Measurements from ENCODE around the gene IFRD1.
A peak's percentile ranks its signal among the peaks of the same experiment; 100 is the strongest.
"Not testable (repeated sequence)": the region's sequence is repeated elsewhere in the genome, so short reads cannot be mapped to it uniquely, and the experiment has no call there.

Gene IFRD1

DNA sequence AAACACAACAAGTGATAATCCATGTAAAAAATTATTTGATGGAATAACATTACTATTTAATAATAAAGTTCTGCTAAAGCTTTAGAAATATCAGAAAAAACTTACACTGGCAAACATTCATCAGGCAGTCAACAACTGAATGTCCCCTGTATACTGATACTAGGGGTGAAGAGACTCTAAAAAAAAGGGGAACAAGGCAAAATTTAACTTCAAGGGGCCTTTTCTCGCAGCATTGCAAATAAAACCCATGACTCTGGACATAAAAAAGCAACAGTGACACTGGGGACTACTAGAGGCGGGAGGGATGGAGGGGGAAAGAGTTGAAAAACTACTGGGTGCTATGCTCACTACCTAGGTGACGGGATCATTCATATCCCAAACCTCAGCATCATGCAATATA, 5.8 kb upstream of the IFRD1 start:
- DNase-seq: no peak

DNA sequence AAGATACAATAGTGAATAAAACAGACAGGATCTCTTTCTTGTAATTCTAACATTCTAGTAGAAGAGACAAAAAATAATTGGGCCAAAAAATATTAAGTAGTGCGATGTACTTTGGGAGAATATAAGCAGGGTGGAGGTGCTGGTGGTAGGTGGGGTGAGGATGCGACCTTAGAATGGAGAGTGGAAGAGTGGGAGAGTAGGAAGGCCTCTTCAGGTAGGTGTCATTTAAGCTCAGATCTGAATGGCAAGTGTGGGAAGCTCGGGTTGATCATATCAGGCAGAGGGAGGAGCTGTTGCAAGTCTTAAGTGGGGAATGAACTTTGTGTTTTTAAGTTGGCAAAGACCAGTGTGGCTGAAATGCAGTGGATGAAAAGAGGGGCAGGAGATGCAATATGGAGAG, 3.8 kb upstream of the IFRD1 start:
- DNase-seq: no peak

DNA sequence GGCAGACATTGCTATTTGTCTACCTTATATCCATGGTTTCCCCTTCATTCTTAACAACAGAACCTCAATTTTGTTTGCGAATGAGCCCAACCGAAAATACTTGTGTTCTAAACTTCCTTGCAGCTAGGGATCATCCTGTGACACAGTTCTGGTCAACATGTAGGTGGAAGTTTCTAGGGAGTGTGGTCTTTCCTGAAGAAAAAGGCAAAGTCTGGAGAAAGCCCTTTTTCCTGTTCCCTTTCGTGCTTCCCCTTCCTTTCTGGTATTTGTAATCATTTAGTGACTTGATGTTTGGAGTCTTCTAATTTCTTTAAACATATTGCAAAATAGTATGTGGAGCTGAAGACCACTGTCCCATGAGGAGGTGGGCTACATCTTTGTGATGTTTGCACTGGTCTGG, 2.9 kb upstream of the IFRD1 start:
- no peak for DNase-seq

DNA sequence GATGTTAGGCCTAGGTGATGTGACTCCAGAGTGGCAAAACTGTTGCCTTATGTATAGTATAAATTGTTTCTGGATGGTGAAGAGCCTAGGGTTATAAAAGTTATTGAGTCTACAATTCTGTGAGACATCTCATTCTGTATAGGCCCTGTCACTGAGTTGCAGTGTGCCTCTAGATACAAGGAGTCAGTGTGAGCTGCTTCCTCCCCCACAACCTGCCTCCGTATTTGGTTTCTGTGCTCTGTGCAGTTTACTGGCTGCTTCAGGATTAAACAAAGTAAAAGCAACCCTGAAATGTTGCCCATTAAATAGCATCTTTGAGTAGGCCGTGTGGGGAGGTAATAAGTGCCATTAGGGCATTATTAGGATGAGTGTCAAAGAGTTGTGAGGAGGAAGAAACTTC, 1.9 kb upstream of the IFRD1 start:
- no peak for DNase-seq

DNA sequence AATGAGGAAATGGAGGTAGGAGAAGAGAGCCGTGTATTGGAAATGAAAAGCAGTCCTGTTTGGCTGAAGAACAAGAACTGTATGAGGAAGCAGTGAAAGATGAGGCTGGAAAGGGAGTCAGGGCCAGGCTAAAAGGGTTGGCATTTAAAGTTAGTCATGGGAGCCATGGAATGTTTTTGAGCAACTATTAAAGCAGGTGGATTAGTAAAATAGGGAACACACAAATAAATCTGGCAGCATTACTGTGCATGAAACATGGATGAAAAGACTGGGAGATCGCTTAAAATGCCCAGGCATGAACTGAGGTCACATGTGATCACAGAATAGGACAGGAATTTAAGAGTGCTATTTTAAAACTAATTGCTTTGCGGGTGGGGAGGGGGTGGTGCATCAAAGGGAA, 1.4 kb upstream of the IFRD1 start:
- DNase-seq: no peak

DNA sequence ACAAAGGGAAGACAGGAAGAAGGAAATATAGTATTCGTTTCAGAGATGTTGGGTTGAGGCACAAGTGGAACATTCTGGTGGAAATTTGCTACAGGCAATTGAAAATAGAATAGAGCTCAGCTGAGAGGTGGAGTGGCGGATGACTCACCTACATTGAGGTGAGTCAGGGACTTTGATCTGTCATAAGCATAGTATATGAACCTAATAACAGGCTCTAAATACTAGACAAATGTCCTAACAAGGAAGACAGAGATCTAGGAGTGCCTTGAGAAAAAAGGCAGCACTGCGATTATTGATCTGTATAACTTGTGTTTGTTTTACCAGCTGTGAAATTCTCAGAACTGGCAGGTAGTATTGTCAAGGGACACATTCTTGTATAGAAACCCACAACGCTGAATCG, 907 bp upstream of the IFRD1 start:
- peak; percentile 31 for DNase-seq

DNA sequence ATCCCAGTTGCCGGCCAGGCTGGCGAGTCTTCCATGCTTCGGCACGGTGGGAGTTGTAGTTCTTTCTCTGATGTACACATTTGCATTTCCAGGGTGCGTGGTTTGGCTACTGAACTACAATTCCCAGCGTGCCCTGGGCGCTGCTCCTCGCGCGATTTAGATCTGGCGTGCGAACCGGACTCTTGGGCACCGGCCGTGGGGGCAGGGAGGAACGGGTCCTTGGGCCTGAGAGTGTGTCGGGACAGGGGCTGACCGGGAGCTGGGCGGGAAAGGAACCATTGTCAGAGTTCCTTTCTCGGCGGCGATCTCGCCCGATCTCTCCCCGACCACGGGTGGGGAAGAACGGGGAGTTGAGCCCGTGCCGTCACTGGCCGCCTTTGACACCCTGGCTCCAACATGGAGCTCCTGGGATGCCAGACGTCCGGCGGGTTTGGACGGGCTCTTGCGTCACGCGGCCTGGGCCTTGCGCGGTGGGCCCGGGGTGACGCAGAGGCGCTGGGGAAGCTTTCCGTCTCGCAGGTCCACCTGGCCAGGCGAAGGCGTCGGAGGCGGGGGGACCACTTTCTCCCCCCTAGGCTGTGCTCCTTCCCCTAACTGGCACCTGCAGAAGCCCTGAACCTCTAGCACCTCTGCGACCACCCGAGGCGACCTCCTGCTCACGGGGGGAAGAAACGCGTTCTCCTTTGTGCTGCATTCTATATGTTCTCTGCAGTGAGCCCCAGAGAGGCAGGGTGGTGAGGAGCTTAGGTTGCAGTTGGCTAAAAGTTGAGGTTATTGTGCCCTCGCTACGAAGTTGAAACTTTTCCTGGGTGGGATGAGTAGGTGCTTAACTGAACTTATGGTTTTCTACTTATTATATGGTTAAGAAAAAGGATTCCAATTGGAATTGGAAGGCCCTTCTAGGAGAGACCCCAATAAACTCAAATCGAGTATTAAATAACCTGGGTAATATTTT, 824 bp downstream of the IFRD1 start:
- peak; percentile 93 for DNase-seq

DNA sequence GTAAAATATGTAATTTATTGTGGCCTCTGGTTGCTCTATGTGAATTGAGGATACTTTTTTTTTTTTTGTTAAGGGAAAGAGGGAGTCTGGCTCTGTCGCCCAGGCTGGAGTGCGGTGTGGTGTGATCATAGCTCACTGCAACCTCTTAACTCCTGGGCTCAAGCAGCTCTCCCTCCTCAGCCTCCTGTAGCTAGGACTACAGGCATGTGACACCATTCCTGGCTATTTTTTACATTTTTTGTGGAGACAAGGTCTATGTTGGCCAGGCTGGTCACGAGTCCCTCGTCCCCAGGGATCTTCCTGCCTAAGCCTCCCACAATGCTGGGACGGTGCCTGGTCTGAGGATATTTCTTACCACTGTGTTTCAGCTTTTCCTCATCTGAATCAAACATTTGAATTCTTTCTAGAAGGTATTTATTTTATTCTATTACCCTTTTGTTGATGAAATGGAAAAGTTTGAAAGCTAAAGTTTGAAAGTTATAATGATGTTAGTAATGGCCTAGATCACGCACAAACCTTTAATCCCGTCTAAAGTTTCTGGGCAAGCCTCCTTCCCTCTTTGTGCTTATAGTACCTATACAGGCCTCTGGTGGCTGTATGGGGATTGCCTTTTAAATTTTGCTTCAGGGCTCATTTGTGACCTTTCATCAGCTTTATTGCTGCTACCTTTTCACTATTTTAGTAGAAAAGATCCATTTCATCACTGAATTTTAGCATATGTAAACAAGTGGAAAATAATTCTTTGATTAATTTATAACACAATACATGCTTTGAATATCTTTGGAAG, 2.0 kb downstream of the IFRD1 start:
- no peak for DNase-seq

DNA sequence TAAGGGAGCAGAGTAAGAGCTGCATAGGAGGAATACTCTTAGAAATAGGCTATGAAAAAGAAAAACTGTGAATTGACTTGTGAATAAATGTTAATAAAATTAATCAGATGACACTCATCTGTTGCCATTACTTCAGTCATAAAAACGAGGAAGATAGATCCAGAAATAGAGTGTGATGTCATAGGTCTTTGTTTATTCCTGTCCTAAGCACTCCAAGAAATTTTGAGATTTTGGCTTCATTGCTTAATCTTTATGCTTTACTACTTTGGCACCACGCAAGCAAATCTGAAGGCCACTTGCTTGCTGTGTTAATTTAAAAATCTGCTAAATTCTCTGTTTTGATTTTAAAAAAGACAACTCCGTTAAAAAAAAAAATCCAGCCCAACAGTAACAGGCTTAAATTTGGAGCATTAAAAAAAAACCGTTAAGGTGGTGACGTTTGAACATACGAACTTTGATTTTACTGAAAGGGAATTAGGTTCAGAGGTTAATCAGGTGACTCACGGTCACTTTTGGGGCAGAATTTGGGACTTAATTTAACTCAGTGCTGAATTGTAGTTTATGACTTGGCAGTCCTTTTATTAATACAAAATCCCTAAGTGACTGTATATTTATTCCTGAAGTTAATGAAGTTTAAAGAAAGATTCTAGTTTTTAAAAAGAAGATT, 3.4 kb downstream of the IFRD1 start:
- DNase-seq: no peak

DNA sequence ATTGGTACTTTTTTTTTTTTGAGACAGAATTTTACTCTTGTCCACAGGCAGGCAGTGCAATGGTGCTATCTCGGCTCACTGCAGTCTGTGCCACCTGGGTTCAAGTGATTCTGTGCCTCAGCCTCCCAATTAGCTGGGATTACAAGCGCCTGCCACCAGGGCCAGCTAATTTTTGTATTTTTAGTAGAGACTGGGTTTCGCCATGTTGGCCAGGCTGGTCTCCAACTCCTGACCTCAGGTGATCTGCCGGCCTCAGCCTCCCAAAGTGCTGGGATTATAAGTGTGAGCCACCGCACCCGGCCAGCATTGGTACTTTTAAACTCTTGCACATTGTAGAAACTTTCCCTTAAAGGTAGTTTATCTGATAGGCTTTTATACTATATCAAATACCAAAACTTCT, 3.9 kb downstream of the IFRD1 start:
- not testable (repeated sequence) for DNase-seq

DNA sequence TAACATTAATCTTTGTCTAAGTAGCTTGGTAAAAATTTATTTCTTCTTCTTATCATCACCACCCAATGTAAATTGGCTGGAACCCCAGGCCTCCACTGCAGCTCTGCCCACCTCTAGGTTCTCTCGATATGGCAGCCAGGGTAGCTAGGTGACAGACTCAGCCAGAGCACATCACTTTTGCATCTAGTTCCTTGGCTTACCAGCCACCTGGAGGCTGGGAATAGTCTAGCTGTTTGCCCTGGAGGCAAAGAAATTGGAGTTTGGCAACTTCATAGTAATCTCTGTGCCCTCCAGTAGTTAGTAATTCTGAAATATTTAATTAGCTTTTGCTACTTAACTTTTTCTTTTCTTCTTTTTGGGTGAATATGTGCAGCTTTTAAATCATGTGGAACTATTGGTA, 9.4 kb downstream of the IFRD1 start:
- no peak for DNase-seq

DNA sequence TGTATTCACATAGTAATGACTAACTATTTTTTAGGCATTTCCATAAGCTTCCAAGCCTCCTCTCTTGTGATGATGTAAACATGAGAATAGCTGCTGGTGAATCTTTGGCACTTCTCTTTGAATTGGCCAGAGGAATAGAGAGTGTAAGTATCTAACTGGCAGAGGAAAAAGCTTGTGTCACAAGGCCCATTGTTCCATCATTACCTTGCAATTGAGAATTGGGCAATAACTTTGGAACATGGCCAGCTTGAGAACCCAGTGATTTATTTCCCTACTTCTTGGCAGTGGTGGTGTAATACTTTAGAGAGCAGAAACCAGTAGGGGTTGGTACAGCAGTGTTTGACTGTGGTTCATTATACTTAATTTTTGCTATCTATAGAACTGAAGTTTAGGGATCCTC, 12.0 kb downstream of the IFRD1 start:
- DNase-seq: no peak

DNA sequence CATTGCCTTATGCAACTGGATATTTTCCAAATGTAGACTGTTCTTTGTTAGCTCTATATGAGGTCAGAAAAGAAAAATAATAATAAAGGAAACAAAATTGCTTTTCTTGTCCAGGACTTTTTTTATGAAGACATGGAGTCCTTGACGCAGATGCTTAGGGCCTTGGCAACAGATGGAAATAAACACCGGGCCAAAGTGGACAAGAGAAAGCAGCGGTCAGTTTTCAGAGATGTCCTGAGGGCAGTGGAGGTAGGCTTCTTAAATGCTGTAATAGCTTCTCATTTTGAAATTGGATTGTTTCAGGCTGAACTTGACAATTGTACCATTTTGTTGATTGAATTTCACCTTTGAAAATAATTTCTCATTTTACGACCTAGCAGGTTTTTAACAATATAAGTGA, 17.6 kb downstream of the IFRD1 start:
- no peak for DNase-seq

DNA sequence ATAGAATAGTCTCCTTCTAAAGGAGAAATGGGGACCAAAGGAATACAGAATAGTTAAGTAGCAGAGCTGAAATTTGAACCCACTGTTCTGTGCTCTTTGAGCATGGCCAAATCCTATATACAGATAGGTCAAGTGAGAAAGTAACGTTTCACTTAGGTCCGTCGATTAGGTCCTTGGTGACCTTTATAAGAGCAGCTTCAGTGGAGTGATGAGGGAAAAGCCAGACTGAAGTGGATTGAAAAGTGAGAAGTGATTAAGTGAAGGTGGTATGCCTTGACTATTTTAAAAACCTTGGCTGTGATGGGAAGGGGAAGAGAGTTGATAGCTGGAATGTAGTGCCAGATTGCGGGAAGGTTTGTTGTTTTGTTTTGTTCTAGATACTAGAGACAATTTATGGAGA, 19.9 kb downstream of the IFRD1 start:
- DNase-seq: no peak

DNA sequence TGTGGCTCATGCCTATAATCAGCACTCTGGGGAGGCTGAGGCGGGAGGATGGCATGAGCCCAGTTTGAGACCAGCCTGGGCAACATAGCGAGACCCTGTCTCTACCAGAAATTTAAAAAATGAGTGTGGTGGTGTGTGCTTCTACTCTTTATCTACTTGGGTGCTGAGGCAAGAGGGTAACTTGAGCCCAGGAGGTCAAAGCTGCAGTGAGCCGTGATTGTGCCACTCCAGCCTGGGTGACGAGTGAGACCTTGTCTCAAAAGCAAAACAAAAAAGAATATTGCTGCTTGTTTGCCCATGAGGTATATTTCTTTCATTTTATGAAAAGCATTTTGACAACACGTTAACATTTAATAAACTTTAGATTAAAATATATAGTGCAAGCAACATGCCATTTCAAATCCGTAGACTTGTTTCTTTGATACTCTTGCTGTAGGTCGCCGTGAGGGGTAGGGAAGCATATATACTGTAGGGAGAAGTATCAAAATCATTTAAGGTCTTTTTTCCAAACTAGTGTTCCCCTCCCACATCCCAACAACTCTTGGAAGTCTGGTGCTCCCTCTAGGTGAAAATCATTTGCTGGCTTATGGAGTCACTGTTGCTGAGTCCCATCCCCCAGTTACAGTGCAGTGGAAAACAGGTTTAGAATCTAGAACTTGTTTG, 26.3 kb downstream of the IFRD1 start:
- DNase-seq: no peak

DNA sequence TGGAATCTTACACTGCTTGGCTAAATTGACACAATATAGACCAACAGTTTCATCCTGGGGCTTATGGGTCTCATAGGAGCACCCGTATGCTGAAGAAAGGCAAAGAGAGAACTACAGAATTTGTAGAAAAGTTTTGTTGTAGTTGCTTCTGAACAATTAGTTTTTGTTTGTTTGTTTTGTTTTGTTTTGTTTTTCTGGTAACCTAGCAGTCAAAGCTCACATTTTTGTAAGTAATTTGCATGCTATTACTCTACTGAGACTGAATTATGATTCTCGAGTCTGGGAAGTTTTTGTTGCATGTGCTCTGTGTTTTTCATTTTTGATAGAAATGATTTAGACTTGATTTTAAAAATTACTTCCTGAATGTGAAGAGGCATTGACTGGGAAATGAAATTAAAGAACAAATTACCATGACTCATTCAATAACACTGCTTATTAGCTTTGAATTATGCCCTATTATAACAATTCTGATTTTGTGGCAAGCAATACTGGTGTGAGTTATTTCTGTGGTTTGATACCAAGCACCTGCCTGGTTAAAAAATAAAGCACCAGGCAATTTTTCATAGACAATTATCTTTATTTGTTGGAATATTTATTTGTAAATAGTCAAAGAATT, 31.0 kb downstream of the IFRD1 start:
- DNase-seq: no peak

DNA sequence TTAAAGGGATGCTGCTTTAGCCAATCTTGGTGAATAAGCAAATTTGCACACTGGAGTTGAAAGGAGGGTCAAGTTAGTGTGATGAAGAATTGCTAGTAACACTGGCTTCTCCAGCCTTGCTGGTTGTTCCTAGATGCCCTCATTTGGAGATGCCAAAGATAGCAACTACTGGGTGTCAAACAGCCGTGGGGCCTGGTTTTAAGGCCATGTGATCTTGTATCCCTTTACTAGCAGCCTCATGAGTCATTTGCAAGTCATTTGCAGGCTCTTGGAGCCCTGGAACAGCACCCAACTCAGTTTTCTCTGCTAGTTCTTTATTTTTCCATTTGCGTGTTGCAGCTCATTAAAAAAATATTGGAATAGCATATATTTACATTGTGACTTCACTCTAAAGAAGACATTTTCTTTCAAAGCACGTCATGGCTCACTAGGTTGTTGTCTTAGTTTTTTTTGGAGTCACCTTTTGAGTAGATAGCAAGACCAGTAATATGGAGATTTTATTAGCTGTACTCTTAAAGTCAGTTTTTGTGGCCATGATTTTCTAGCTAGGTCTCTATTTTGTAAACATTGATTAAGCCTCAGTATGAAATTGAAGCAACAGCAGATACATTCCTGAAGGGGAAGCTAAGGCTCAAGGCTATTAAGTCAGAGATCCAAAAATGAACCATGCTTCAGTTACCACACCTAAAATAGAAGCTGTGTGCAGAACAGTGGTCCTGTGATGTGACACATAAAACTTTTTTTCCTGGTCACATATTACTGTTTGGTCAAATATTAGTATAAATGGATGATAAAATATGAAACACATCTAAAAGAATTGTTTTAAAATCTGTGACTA, 31.8 kb downstream of the IFRD1 start:
- no peak for DNase-seq

DNA sequence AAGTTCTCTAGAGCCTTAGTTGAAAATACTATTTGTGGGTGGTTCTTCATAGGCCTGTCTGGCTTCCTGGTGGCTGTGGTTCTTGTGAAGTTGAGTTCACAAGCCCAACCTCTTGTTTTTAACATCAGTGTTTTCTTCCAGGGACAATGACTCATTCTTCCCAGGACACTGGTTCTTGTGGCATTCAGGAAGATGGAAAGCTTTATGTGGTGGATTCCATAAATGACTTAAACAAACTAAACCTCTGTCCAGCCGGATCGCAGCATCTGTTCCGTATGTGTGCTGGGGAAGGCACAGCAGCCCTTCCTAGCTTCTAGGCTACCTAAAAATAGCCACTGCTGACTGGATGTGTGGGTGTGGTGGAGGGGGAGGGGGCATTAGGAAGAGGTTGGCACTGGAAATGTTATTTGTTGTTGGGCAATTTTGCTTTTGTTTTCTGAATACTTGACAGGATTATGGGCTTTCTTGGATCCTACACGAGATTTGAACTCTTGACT, 34.5 kb downstream of the IFRD1 start:
- no peak for DNase-seq

DNA sequence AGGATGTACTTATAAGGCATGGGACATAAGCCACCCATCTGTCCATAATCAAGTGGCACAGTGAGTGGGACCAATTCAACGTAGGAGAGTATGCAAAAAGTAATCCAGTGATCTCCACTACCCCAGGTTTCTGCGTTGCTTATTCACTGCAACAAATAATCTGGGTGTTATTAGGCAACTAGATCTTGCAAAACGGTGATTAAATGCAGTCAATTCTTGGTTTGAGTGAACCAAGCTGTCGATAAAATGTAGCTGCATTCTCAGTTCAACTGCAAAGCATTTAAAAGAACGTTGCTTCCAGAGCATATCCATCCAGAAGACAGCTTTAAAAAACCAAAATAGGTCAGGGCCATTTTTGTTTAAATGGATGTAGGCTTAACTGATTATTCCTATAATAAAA, 35.5 kb downstream of the IFRD1 start:
- no peak for DNase-seq

DNA sequence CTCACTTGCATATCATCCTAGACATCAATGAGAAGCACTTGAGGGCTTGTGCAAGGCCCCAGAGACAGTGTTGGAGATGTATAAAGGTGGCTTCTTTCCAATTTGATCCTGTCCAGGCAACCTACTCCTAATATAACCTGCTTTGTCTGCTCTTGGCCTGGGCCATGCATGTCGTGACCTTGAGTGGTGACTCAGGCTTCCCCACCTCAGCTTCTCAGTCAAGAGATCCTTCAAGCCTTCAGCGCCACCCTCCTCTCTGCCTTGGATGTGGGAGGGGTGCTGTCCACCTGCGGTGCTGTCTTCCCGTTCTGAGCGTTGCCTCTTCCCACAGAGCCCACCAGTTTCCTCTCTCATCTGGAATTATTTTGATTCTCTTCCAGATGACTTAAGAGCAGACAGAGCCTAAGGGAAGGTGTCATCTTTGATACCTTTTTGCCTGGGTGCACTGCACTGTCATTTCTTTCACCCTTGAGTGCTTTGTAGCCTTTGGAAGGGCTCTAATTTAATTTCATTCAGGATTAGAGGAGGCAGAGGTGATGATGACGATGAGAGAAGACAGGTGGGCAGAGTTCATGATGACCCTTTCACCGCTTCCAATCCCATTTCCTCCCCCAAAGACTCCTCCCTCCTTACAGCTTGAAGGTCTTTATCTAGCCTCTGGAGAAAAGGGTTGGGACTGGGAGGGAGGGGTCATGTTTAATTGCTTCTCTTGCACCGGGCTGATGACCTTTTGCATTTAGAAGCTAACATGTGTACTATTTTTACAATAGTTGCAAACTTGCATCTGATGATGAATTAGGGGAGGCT, 37.4 kb downstream of the IFRD1 start:
- DNase-seq: no peak

DNA sequence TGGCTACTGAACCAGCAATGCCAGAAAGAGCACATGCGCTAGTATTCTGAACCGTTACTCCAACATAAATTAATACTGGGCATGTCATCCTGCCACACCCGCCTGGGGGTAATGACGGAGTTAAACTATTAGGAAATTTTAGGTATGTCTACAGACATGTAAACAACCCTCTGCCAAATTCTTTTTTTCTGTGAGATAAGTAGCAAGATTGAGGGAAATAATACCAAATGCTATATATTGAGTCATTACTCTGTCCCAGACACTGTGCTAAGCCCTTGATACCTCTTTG, 37.9 kb downstream of the IFRD1 start:
- DNase-seq: no peak

All from CD4-positive, alpha-beta T cell treated with Interleukin-21 for 1 hour (primary cell).